PC-9 (cell line): ENCODE results near the gene DDI2.

Experiments used
- EZH2 ChIP-seq: fragments of 200-600 bp; sonication (generic); IDR thresholded peaks from 2 replicates; pipeline ENCODE4 v1.8.0; 2017; ENCODE audit warnings: antibody characterized with exemption, low read depth
- TF ChIP-seq, protein P1 (sequence below): fragments of 200-600 bp; sonication (generic); conservative IDR thresholded peaks from 2 replicates; pipeline ENCODE4 v1.6.1; 2017; ENCODE audit warnings: mixed run types, antibody characterized with exemption, mild to moderate bottlenecking, moderate library complexity

DNA sequence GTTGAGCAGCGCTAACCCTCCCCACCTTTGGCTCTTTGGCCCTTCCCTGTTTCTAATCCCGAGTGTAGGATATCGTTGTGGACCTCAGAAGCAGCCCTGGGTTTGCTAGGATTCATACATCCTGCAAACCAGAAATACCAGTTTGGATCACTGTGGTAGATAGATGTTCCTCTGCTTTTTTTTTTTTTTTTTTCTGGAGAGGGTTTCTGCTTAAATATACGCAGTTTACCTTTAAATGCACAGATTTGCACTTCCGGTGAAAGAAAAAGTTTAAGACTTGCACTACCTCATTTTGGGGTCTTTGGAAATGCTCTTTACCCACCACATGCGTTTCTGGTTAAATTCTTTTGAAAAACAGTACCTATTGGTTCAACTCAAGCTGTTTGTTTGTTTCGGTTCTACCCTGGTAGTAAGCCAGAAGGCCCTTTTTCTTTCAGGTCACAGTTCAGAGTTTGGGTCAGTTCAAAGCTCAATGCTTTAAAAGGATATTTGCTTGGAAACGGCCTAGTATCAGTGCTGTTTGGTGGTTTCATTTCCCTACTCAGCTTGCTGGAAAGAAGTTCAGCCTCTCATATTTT, 908 bp downstream of the DDI2 start:
- no peak for TF ChIP-seq EZH2
- TF ChIP-seq, protein P1, sequence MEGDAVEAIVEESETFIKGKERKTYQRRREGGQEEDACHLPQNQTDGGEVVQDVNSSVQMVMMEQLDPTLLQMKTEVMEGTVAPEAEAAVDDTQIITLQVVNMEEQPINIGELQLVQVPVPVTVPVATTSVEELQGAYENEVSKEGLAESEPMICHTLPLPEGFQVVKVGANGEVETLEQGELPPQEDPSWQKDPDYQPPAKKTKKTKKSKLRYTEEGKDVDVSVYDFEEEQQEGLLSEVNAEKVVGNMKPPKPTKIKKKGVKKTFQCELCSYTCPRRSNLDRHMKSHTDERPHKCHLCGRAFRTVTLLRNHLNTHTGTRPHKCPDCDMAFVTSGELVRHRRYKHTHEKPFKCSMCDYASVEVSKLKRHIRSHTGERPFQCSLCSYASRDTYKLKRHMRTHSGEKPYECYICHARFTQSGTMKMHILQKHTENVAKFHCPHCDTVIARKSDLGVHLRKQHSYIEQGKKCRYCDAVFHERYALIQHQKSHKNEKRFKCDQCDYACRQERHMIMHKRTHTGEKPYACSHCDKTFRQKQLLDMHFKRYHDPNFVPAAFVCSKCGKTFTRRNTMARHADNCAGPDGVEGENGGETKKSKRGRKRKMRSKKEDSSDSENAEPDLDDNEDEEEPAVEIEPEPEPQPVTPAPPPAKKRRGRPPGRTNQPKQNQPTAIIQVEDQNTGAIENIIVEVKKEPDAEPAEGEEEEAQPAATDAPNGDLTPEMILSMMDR: no peak
